AG04449 (cell line): Measurements from ENCODE around the gene RBMS2.
"Not testable (repeated sequence)": the region's sequence is repeated elsewhere in the genome, so short reads cannot be mapped to it uniquely, and the experiment has no call there.

Experiments
- CTCF ChIA-PET: fragments of 350-600 bp; formaldehyde crosslinking; extraction: SDS; loops from one replicate; lab custom pipeline; 2021; ENCODE audit warnings: antibody characterized with exemption; lab: Yijun Ruan, JAX
- POLR2A ChIA-PET: fragments of 400-600, 350-600 bp; formaldehyde crosslinking; extraction: SDS; loops from one replicate; lab custom pipeline; 2020; ENCODE audit warnings: antibody characterized with exemption, inconsistent platforms; lab: Yijun Ruan, JAX
- DNase-seq: peaks from one replicate; pipeline ENCODE4 v3.0.0-alpha.2; 2010; ENCODE audit warnings: low read depth, low spot score
- H3K4me3 ChIP-seq: 2 replicates; pipeline ENCODE4 v1.5.1; 2011; ENCODE audit warnings: low read depth, mild to moderate bottlenecking, control low read depth, low read length
- CTCF ChIP-seq: IDR thresholded peaks from one replicate; pipeline ENCODE4 v1.5.1; 2011; ENCODE audit warnings: mild to moderate bottlenecking, moderate library complexity, low read length, control low read depth, inconsistent platforms; ENCODE audit not compliant: insufficient read depth; ENCODE audit errors: missing control alignments

Gene RBMS2

GRCh38 chr12:56572288-56572687 is 50.7 kb downstream of the RBMS2 start:
- TF ChIP-seq CTCF = no peak
- no peak overlapping the region for H3K4me3 ChIP-seq
- CTCF ChIA-PET = interaction anchor here (0.6 to 7.9 kb wide), 8 partner anchors 9 to 66 kb away, joined by 4 to 226 read pairs (median 22); partner anchors contain the start of gene RBMS2
- no peak for DNase-seq
- POLR2A ChIA-PET = no interaction called here

- ChIA-PET POLR2A (no interaction called here), CTCF (interaction anchor here (0.7 to 7.9 kb wide), 18 partner anchors 11 to 89 kb away, joined by 3 to 226 read pairs (median 8); partner anchors contain the start of gene RBMS2)
- no peak for DNase-seq
- no peak overlapping the region for H3K4me3 ChIP-seq
- no peak for TF ChIP-seq CTCF
Measured at GRCh38 chr12:56574210-56574609, 52.6 kb downstream of the RBMS2 start.

- H3K4me3 ChIP-seq, DNase-seq, POLR2A ChIA-PET: not testable (repeated sequence)
- CTCF ChIA-PET = interaction anchor here (0.8 to 7.9 kb wide), 8 partner anchors 8 to 76 kb away, joined by 3 to 226 read pairs (median 4); partner anchors contain the start of gene RBMS2
Measured at GRCh38 chr12:56577248-56577647, 55.6 kb downstream of the RBMS2 start.

- ChIA-PET POLR2A (no interaction called here), CTCF (interaction anchor here (0.9 to 7.9 kb wide), 5 partner anchors 10 to 426 kb away, joined by 3 to 226 read pairs (median 4); no protein-coding TSS in a partner anchor)
- TF ChIP-seq CTCF = no peak
- DNase-seq = no peak
- H3K4me3 ChIP-seq = no peak overlapping the region
Measured at GRCh38 chr12:56578983-56579546, 57.4 kb downstream of the RBMS2 start.

- no peak for DNase-seq
- H3K4me3 ChIP-seq = no peak overlapping the region
- POLR2A ChIA-PET = no interaction called here
- CTCF ChIA-PET = interaction anchor here (0.6 to 2.3 kb wide), 7 partner anchors 8 to 78 kb away, joined by 3 to 27 read pairs (median 6); no protein-coding TSS in a partner anchor
- TF ChIP-seq CTCF = no peak
Measured at GRCh38 chr12:56581418-56582145, 60.0 kb downstream of the RBMS2 start.

GRCh38 chr12:56585098-56585497 is 63.5 kb downstream of the RBMS2 start:
- no peak for TF ChIP-seq CTCF
- CTCF ChIA-PET = interaction anchor here (1.3 to 13.4 kb wide), 6 partner anchors 8 to 71 kb away, joined by 3 to 248 read pairs (median 6); no protein-coding TSS in a partner anchor
- POLR2A ChIA-PET = no interaction called here
- no peak overlapping the region for H3K4me3 ChIP-seq
- DNase-seq = no peak
